ENCODE measurements around the gene SOX6. TPM values are rescaled to one million over a fixed set of nuclear protein-coding genes. Genes with fewer than 3 reads are reported as not detected.

The SOX6 gene
- total RNA-seq, 1 experiment from 2014 or later = not detected

DNA sequence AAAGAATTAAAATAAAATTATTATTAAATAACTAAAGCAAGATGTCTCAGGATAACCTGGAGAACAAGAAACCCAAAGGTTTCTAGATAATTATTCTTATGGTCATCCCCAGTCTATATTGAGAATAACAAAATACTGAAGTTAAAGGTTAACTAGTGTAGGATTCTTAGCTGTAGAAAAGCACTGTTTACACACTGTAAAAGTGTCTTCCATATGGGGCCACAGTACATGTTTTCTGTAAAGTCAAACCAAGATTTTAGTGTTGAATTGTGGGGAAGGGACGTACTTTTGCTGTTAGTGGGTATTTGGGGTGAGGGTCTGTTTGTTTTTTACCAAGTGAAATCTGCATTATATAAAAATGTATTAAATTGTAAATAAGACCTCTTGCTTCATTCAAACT is 47.5 kb upstream of the SOX6 start:
- H2BK120ac ChIP-seq (ENCODE audit: low read depth, low read length, poor library complexity, severe bottlenecking) = no peak overlapping the region
- H2BK20ac ChIP-seq (ENCODE audit: low read depth, low read length, poor library complexity, severe bottlenecking) = no peak overlapping the region
- H3K4me1 ChIP-seq (ENCODE audit: insufficient read depth, low read length) = no peaks in the 10 kb centered on the region; the same call in 1 of the 2 replicates
- H3K27me3 ChIP-seq (ENCODE audit: insufficient read depth, low read length) = peaks cover 51% of the 10 kb centered on the region
- no peaks in the 10 kb centered on the region for H3K9me3 ChIP-seq (ENCODE audit: control insufficient read depth, low read depth, low read length)
- no peak overlapping the region for H3K4ac ChIP-seq (ENCODE audit: low read depth, low read length)
- no peak overlapping the region for H3K27ac Mint-ChIP-seq
- no peak overlapping the region for H2BK12ac ChIP-seq (ENCODE audit: insufficient read length, low read depth, low read length)
- DNase-seq = no peak
- no peaks in the 10 kb centered on the region; a peak in 1 of 7 replicates for H3K36me3 Mint-ChIP-seq (ENCODE audit: insufficient read depth in 1 of 3, low read depth in 3 of 3)
- H3K9me3 Mint-ChIP-seq = peaks cover 0 to 3% of the 10 kb centered on the region in 2 experiments; a peak in 1 of 5 replicates
- peaks cover 18 to 35% of the 10 kb centered on the region in 2 experiments for H3K4me1 Mint-ChIP-seq
- no peak overlapping the region for H3K4me2 ChIP-seq (ENCODE audit: insufficient read depth, insufficient read length, low read length)
- H3K4me3 Mint-ChIP-seq = no peak overlapping the region
- H2AK5ac ChIP-seq (ENCODE audit: insufficient read length, low read length) = no peak overlapping the region
- H3K27me3 Mint-ChIP-seq (ENCODE audit: low read depth) = peaks cover 98% of the 10 kb centered on the region
- no peak overlapping the region for H3K27ac ChIP-seq (ENCODE audit: insufficient read length, low read depth, low read length)
- H4K5ac ChIP-seq (ENCODE audit: insufficient read length, low read depth, low read length) = no peak overlapping the region
- no peak overlapping the region for H4K8ac ChIP-seq (replicated peaks; ENCODE audit: insufficient read length, low read depth, low read length)
- no peak overlapping the region for H4K91ac ChIP-seq (ENCODE audit: insufficient read length, low read depth, low read length)
- H3K56ac ChIP-seq (ENCODE audit: insufficient read length, low read depth, low read length) = no peak overlapping the region
- no peak overlapping the region for H3K14ac ChIP-seq (ENCODE audit: insufficient read depth, low read length)
- no peak overlapping the region for H3K18ac ChIP-seq (ENCODE audit: insufficient read length, low read depth, low read length)
- H2AFZ ChIP-seq (ENCODE audit: low read length) = no peak overlapping the region
- no peaks in the 10 kb centered on the region for H3K79me1 ChIP-seq (ENCODE audit: insufficient read depth, low read depth, low read length, poor library complexity, severe bottlenecking)
- no peak overlapping the region for H3K9ac ChIP-seq (ENCODE audit: extremely low read depth, insufficient read length, low read length)
- TF ChIP-seq CTCF (conservative IDR thresholded peaks at IDR 0.05) = no peak
- H3K23ac ChIP-seq (ENCODE audit: insufficient read length, low read depth, low read length) = no peak overlapping the region
- no peaks in the 10 kb centered on the region for H3K23me2 ChIP-seq (ENCODE audit: insufficient read length, low read depth, low read length, poor library complexity, severe bottlenecking)
- H4K20me1 ChIP-seq (ENCODE audit: control insufficient read depth, insufficient read depth, insufficient read length) = no peaks in the 10 kb centered on the region
- H2BK5ac ChIP-seq (ENCODE audit: insufficient read length, low read length) = no peak overlapping the region
- H3K79me2 ChIP-seq (ENCODE audit: insufficient read depth, low read length) = no peaks in the 10 kb centered on the region
- no peak overlapping the region for H2BK15ac ChIP-seq (ENCODE audit: low read depth, low read length)
- H3T11ph ChIP-seq (ENCODE audit: low read length) = no peak overlapping the region
- no CpG with 5 or more reads among the region's 1 CpG for WGBS (ENCODE audit: extremely low coverage, insufficient read length, low lambda C conversion rate)
